SU-DHL-6 (cell line): ENCODE measurements around the gene SEL1L2.

ENCODE experiments used
- EZH2phosphoT487 ChIP-seq: fragments of 200-600 bp; sonication (generic), shearing (Covaris generic); conservative IDR thresholded peaks from 2 replicates; pipeline ENCODE4 v1.6.1; 2018; ENCODE audit warnings: mild to moderate bottlenecking, antibody characterized with exemption, low read length, moderate library complexity, mixed read lengths
- TF ChIP-seq, protein P1 (sequence below): fragments of 200-600 bp; sonication (generic); IDR thresholded peaks from one replicate; pipeline ENCODE4 v1.5.1; 2017; ENCODE audit warnings: antibody characterized with exemption, mild to moderate bottlenecking, low read length, moderate library complexity; ENCODE audit not compliant: insufficient read depth, poor library complexity, severe bottlenecking

DNA sequence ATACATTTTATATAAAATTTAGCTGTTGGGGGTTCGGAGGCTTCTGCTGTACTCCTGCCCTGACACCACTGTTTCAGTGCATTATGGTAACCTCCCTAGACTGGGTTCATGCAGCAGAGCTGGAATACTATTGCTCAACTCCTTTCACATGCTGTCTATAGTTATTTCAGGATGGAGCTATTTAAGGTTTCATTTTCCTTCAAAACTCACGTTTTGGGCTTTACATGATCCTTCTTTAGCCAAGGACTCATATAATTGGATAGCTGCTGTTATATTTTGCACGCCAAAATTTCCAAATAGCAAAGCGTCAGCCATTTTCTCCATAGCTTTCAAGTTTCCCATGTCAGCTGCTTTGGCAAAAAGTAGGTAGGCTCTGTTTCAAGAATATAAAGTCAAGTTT, 76.8 kb downstream of the SEL1L2 start:
- TF ChIP-seq, protein P1, sequence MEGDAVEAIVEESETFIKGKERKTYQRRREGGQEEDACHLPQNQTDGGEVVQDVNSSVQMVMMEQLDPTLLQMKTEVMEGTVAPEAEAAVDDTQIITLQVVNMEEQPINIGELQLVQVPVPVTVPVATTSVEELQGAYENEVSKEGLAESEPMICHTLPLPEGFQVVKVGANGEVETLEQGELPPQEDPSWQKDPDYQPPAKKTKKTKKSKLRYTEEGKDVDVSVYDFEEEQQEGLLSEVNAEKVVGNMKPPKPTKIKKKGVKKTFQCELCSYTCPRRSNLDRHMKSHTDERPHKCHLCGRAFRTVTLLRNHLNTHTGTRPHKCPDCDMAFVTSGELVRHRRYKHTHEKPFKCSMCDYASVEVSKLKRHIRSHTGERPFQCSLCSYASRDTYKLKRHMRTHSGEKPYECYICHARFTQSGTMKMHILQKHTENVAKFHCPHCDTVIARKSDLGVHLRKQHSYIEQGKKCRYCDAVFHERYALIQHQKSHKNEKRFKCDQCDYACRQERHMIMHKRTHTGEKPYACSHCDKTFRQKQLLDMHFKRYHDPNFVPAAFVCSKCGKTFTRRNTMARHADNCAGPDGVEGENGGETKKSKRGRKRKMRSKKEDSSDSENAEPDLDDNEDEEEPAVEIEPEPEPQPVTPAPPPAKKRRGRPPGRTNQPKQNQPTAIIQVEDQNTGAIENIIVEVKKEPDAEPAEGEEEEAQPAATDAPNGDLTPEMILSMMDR: no peak
- no peak for TF ChIP-seq EZH2phosphoT487
